ENCODE data around the gene NINL.

Gene NINL

GRCh38 chr20:25483431-25484132 lies 101.7 kb downstream of the NINL start:
- no peaks in the 10 kb centered on the region for H3K36me3 ChIP-seq (ENCODE audit: control insufficient read depth, low read length)
- no peaks in the 10 kb centered on the region for H3K9me2 ChIP-seq (replicated peaks; ENCODE audit: control insufficient read depth, low read length)
- no peaks in the 10 kb centered on the region for H3K79me2 ChIP-seq (ENCODE audit: control insufficient read depth, low read length)
- no peak overlapping the region for H3K4me3 ChIP-seq (ENCODE audit: low read length)
- TF ChIP-seq CTCF (IDR thresholded peaks at IDR 0.05; ENCODE audit: low read depth, low read length, poor library complexity, severe bottlenecking) (no peak), EZH2phosphoT487 (IDR thresholded peaks at IDR 0.05; ENCODE audit: borderline replicate concordance, low read length) (no peak)
- H3K9me3 ChIP-seq (ENCODE audit: control insufficient read depth, insufficient read depth, low read length), result no peaks in the 10 kb centered on the region
- H3F3A ChIP-seq (ENCODE audit: control insufficient read depth, insufficient read depth), result no peaks in the 10 kb centered on the region
- no peaks in the 10 kb centered on the region for H4K20me1 ChIP-seq (ENCODE audit: control insufficient read depth, insufficient read depth, low read depth, low read length)
- H3K27ac ChIP-seq (ENCODE audit: low read depth, low read length), result no peak overlapping the region
- H3K27me3 ChIP-seq (ENCODE audit: control insufficient read depth, low read length), result no peaks in the 10 kb centered on the region; the same call in 1 of the 2 replicates
- no peak overlapping the region for H3K4me2 ChIP-seq (ENCODE audit: low read length)
- H3K4me1 ChIP-seq (ENCODE audit: control insufficient read depth, low read length), result peaks cover 9% of the 10 kb centered on the region

GRCh38 chr20:25481918-25482253 lies 103.4 kb downstream of the NINL start:
- no peaks in the 10 kb centered on the region for H3K9me2 ChIP-seq (replicated peaks; ENCODE audit: control insufficient read depth, low read length)

GRCh38 chr20:25481235-25481917 lies 104.0 kb downstream of the NINL start:
- Histone ChIP-seq H3K27me3 (ENCODE audit: control insufficient read depth, low read length) (no peaks in the 10 kb centered on the region; the same call in 1 of the 2 replicates), H3K79me2 (ENCODE audit: control insufficient read depth, low read length) (no peaks in the 10 kb centered on the region), H3K9me2 (replicated peaks; ENCODE audit: control insufficient read depth, low read length) (no peaks in the 10 kb centered on the region), H3F3A (ENCODE audit: control insufficient read depth, insufficient read depth) (no peaks in the 10 kb centered on the region), H4K20me1 (ENCODE audit: control insufficient read depth, insufficient read depth, low read depth, low read length) (no peaks in the 10 kb centered on the region), H3K4me3 (ENCODE audit: low read length) (no peak overlapping the region), H3K4me2 (ENCODE audit: low read length) (no peak overlapping the region), H3K27ac (ENCODE audit: low read depth, low read length) (no peak overlapping the region), H3K4me1 (ENCODE audit: control insufficient read depth, low read length) (peaks cover 9% of the 10 kb centered on the region), H3K36me3 (ENCODE audit: control insufficient read depth, low read length) (no peaks in the 10 kb centered on the region), H3K9me3 (ENCODE audit: control insufficient read depth, insufficient read depth, low read length) (no peaks in the 10 kb centered on the region)
- TF ChIP-seq CTCF (IDR thresholded peaks at IDR 0.05; ENCODE audit: low read depth, low read length, poor library complexity, severe bottlenecking) (no peak), EZH2phosphoT487 (IDR thresholded peaks at IDR 0.05; ENCODE audit: borderline replicate concordance, low read length) (no peak)

More at GRCh38 chr20:25481918-25482253, 103.4 kb downstream of the NINL start:
- Histone ChIP-seq H3K79me2 (ENCODE audit: control insufficient read depth, low read length) (no peaks in the 10 kb centered on the region), H3K9me3 (ENCODE audit: control insufficient read depth, insufficient read depth, low read length) (no peaks in the 10 kb centered on the region), H3K27ac (ENCODE audit: low read depth, low read length) (no peak overlapping the region), H4K20me1 (ENCODE audit: control insufficient read depth, insufficient read depth, low read depth, low read length) (no peaks in the 10 kb centered on the region), H3K4me2 (ENCODE audit: low read length) (no peak overlapping the region), H3F3A (ENCODE audit: control insufficient read depth, insufficient read depth) (no peaks in the 10 kb centered on the region), H3K4me1 (ENCODE audit: control insufficient read depth, low read length) (peaks cover 9% of the 10 kb centered on the region), H3K4me3 (ENCODE audit: low read length) (no peak overlapping the region), H3K27me3 (ENCODE audit: control insufficient read depth, low read length) (no peaks in the 10 kb centered on the region; the same call in 1 of the 2 replicates), H3K36me3 (ENCODE audit: control insufficient read depth, low read length) (no peaks in the 10 kb centered on the region)
- TF ChIP-seq EZH2phosphoT487 (IDR thresholded peaks at IDR 0.05; ENCODE audit: borderline replicate concordance, low read length), result no peak
- no peak for TF ChIP-seq CTCF (IDR thresholded peaks at IDR 0.05; ENCODE audit: low read depth, low read length, poor library complexity, severe bottlenecking)

Measured in DOHH2 (cell line).